SK-N-SH treated with all-trans-retinoic acid at 6 μM for 48 hours (cell line): ENCODE data around the gene HDDC2.

Experiments used
- ATAC-seq: fragments of 200-7000 bp; cut with Tn5 transposase; 3 replicates; pipeline ENCODE4 v1.9.1; 2020; ENCODE audit warnings: mild to moderate bottlenecking, moderate library complexity
- ARNTL ChIP-seq: fragments of 450-650 bp; formaldehyde crosslinking; IDR thresholded peaks from 2 replicates; pipeline ENCODE4 v1.5.0; 2020; ENCODE audit warnings: low read depth, mild to moderate bottlenecking, moderate library complexity, borderline replicate concordance
- BACH2 ChIP-seq: fragments of 250-450 bp; sonication (Bioruptor Pico); IDR thresholded peaks from 2 replicates; pipeline ENCODE4 v1.9.0; 2021; ENCODE audit warnings: mild to moderate bottlenecking, borderline replicate concordance
- CREB5 ChIP-seq: fragments of 250-450 bp; sonication (Bioruptor Pico); IDR thresholded peaks from 2 replicates; pipeline ENCODE4 v1.5.1; 2020; ENCODE audit warnings: low read depth, mild to moderate bottlenecking, moderate library complexity
- CSDC2 ChIP-seq: fragments of 250-450 bp; sonication (Bioruptor Pico); IDR thresholded peaks from 2 replicates; pipeline ENCODE4 v1.5.0; 2020; ENCODE audit warnings: mild to moderate bottlenecking, moderate library complexity
- ESRRG ChIP-seq: fragments of 250-450 bp; sonication (Bioruptor Pico); IDR thresholded peaks from 2 replicates; pipeline ENCODE4 v1.6.1; 2021; ENCODE audit warnings: mild to moderate bottlenecking
- GLIS3 ChIP-seq: fragments of 250-450 bp; sonication (Bioruptor Pico); IDR thresholded peaks from 2 replicates; pipeline ENCODE4 v1.5.0; 2020; ENCODE audit warnings: mild to moderate bottlenecking, moderate library complexity
- ISL1 ChIP-seq: fragments of 250-450 bp; sonication (Bioruptor Pico); IDR thresholded peaks from 2 replicates; pipeline ENCODE4 v2.1.2; 2022; ENCODE audit warnings: mild to moderate bottlenecking, moderate library complexity
- OSR1 ChIP-seq: fragments of 250-450 bp; sonication (Bioruptor Pico); IDR thresholded peaks from 2 replicates; pipeline ENCODE4 v1.8.0; 2022; ENCODE audit warnings: moderate library complexity, mild to moderate bottlenecking, inconsistent platforms
- PPARA ChIP-seq: fragments of 250-450 bp; sonication (Bioruptor Pico); IDR thresholded peaks from 2 replicates; pipeline ENCODE4 v1.5.0; 2020; ENCODE audit warnings: mild to moderate bottlenecking, borderline replicate concordance
- RARB ChIP-seq: fragments of 250-450 bp; sonication (Bioruptor Pico); IDR thresholded peaks from 2 replicates; pipeline ENCODE4 v1.8.0; 2021; ENCODE audit warnings: mild to moderate bottlenecking, moderate library complexity
- SNAI2 ChIP-seq: fragments of 250-450 bp; sonication (Bioruptor Pico); IDR thresholded peaks from 2 replicates; pipeline ENCODE4 v1.5.0; 2020; ENCODE audit warnings: mild to moderate bottlenecking, moderate library complexity
- TOX ChIP-seq: fragments of 250-450 bp; sonication (Bioruptor Pico); IDR thresholded peaks from 2 replicates; pipeline ENCODE4 v1.8.0; 2021; ENCODE audit warnings: mild to moderate bottlenecking, moderate library complexity, borderline replicate concordance
- ZC3H10 ChIP-seq: fragments of 250-450 bp; sonication (Bioruptor Pico); IDR thresholded peaks from 2 replicates; pipeline ENCODE4 v1.5.1; 2021; ENCODE audit warnings: mild to moderate bottlenecking, moderate library complexity
- ZFP3 ChIP-seq: fragments of 250-450 bp; sonication (Bioruptor Pico); IDR thresholded peaks from 2 replicates; pipeline ENCODE4 v1.5.0; 2020; ENCODE audit warnings: mild to moderate bottlenecking, moderate library complexity
- ZFP30 ChIP-seq: fragments of 450-650 bp; formaldehyde crosslinking; IDR thresholded peaks from 2 replicates; pipeline ENCODE4 v1.5.0; 2022; ENCODE audit warnings: mild to moderate bottlenecking, moderate library complexity
- ZNF565 ChIP-seq: fragments of 450-650 bp; formaldehyde crosslinking; conservative IDR thresholded peaks from 2 replicates; pipeline ENCODE4 v1.5.0; 2020; ENCODE audit warnings: low read depth, mild to moderate bottlenecking, moderate library complexity
- ZNF8 ChIP-seq: fragments of 450-650 bp; formaldehyde crosslinking; IDR thresholded peaks from 2 replicates; pipeline ENCODE4 v1.5.0; 2020; ENCODE audit warnings: mild to moderate bottlenecking, moderate library complexity
- TF ChIP-seq, protein P1 (sequence below): fragments of 250-450 bp; sonication (Bioruptor Pico); IDR thresholded peaks from 2 replicates; pipeline ENCODE4 v1.8.0; 2021; ENCODE audit warnings: low read depth, mild to moderate bottlenecking, moderate library complexity, borderline replicate concordance
- TF ChIP-seq, protein P2 (sequence below): fragments of 250-450 bp; sonication (Bioruptor Pico); IDR thresholded peaks from 2 replicates; pipeline ENCODE4 v1.8.0; 2020; ENCODE audit warnings: mild to moderate bottlenecking, moderate library complexity, borderline replicate concordance
- TF ChIP-seq, protein P3 (sequence below): fragments of 250-450 bp; sonication (Bioruptor Pico); IDR thresholded peaks from 2 replicates; pipeline ENCODE4 v1.5.1; 2021; ENCODE audit warnings: mild to moderate bottlenecking, moderate library complexity

Gene HDDC2

GRCh38 chr6:125237764-125238163 is 64.0 kb downstream of the HDDC2 start:
- no peak for TF ChIP-seq SNAI2
- no peak for TF ChIP-seq OSR1 (CRISPR knock-in tag)
- TF ChIP-seq ZFP30 (CRISPR knock-in tag), result no peak
- TF ChIP-seq ZFP3, result no peak
- TF ChIP-seq BACH2 (CRISPR knock-in tag), result no peak
- TF ChIP-seq ARNTL (CRISPR knock-in tag), result no peak
- TF ChIP-seq RARB, result no peak
- TF ChIP-seq, protein P1, sequence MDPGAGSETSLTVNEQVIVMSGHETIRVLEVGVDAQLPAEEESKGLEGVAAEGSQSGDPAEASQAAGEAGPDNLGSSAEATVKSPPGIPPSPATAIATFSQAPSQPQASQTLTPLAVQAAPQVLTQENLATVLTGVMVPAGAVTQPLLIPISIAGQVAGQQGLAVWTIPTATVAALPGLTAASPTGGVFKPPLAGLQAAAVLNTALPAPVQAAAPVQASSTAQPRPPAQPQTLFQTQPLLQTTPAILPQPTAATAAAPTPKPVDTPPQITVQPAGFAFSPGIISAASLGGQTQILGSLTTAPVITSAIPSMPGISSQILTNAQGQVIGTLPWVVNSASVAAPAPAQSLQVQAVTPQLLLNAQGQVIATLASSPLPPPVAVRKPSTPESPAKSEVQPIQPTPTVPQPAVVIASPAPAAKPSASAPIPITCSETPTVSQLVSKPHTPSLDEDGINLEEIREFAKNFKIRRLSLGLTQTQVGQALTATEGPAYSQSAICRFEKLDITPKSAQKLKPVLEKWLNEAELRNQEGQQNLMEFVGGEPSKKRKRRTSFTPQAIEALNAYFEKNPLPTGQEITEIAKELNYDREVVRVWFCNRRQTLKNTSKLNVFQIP, result no peak
- no peak for TF ChIP-seq CSDC2 (CRISPR knock-in tag)
- no peak for TF ChIP-seq CREB5 (CRISPR knock-in tag)
- TF ChIP-seq GLIS3 (CRISPR knock-in tag), result no peak
- TF ChIP-seq ZNF565 (CRISPR knock-in tag), result no peak
- no peak for TF ChIP-seq ZNF8
- TF ChIP-seq ISL1 (CRISPR knock-in tag), result no peak
- TF ChIP-seq, protein P2, sequence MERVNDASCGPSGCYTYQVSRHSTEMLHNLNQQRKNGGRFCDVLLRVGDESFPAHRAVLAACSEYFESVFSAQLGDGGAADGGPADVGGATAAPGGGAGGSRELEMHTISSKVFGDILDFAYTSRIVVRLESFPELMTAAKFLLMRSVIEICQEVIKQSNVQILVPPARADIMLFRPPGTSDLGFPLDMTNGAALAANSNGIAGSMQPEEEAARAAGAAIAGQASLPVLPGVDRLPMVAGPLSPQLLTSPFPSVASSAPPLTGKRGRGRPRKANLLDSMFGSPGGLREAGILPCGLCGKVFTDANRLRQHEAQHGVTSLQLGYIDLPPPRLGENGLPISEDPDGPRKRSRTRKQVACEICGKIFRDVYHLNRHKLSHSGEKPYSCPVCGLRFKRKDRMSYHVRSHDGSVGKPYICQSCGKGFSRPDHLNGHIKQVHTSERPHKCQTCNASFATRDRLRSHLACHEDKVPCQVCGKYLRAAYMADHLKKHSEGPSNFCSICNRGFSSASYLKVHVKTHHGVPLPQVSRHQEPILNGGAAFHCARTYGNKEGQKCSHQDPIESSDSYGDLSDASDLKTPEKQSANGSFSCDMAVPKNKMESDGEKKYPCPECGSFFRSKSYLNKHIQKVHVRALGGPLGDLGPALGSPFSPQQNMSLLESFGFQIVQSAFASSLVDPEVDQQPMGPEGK (CRISPR knock-in tag), result no peak
- no peak for ATAC-seq

DNA sequence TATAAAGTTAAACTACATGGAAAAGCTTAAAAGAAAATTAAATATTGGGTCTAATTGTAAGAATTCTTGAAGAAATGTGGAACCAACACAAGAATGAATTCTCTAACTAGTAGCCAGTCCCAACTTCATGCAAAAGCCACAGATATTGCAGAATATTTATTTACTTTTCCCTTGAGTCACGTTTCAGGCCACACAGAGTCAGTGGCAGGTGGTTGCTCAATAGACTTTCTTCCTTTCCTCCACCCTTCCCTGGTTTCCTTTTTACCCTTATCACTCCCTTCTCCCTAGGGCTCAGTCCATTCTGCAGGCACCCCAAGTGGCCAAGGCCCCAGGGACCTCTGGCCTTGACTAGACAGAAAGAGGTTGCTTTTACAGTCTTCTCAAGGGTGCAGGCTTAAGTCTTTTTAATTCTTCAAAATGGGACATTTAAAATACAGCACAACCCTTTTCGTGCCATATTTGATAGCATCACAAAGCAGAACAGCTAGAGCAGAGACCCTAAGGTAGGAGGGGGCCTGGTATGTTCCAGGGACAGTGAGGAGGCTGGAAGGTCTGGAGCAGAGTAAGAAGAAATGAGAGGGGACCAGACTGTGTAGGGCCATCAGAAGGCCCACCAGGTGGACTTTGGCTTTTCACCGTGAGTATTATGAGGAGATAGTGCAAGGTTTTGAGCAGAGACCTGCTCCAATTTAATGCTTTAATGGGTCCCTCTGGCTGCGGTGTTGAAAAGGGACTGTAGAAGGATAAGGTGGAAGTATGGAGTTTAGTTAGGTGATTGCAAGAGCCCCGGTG is 65.0 kb downstream of the HDDC2 start:
- TF ChIP-seq GLIS3 (CRISPR knock-in tag) (no peak), ZNF8 (no peak), TOX (CRISPR knock-in tag) (no peak), ESRRG (no peak), PPARA (CRISPR knock-in tag) (no peak), CREB5 (CRISPR knock-in tag) (no peak), SNAI2 (no peak), OSR1 (CRISPR knock-in tag) (no peak), ZNF565 (CRISPR knock-in tag) (no peak)
- TF ChIP-seq, protein P2 (CRISPR knock-in tag), result no peak
- TF ChIP-seq, protein P3, sequence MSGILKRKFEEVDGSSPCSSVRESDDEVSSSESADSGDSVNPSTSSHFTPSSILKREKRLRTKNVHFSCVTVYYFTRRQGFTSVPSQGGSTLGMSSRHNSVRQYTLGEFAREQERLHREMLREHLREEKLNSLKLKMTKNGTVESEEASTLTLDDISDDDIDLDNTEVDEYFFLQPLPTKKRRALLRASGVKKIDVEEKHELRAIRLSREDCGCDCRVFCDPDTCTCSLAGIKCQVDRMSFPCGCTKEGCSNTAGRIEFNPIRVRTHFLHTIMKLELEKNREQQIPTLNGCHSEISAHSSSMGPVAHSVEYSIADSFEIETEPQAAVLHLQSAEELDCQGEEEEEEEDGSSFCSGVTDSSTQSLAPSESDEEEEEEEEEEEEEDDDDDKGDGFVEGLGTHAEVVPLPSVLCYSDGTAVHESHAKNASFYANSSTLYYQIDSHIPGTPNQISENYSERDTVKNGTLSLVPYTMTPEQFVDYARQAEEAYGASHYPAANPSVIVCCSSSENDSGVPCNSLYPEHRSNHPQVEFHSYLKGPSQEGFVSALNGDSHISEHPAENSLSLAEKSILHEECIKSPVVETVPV (CRISPR knock-in tag), result no peak
- TF ChIP-seq, all 23 proteins: peak for 0
- ATAC-seq, result no peak

DNA sequence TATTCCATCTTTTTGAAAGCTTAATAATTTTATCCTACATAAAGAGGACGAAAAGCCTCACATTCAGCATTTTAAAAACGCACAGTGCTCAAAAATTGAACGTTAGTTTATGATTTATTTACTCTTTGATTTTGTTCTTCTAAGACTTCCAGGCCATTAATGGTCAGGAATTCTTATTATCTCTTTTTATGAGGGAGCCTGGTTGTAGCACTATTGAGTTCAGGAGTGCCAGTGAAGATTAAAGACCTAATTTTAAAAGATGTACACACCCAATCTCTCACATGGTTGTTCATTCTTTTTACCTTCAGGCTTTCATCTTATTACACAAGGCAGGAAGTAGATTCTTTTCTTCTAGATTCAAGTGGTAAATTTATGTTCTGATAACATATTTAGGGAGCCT is 68.6 kb downstream of the HDDC2 start:
- no peak for TF ChIP-seq BACH2 (CRISPR knock-in tag)
- TF ChIP-seq ZC3H10, result no peak
- TF ChIP-seq GLIS3 (CRISPR knock-in tag), result no peak
- TF ChIP-seq ZFP3, result no peak
- no peak for TF ChIP-seq ZFP30 (CRISPR knock-in tag)
- TF ChIP-seq ISL1 (CRISPR knock-in tag), result no peak
- TF ChIP-seq, protein P2 (CRISPR knock-in tag), result no peak
- TF ChIP-seq ZNF565 (CRISPR knock-in tag), result no peak
- no peak for TF ChIP-seq OSR1 (CRISPR knock-in tag)
- ATAC-seq, result no peak
